K562 (cell line): Measurements from ENCODE around the gene UBE2V1. TPM values are rescaled to one million over a fixed set of nuclear protein-coding genes. Genes with fewer than 3 reads are reported as not detected.

ENCODE experiments used
- HEY1 ChIP-seq: fragments of 250-450 bp; sonication (Bioruptor Pico); IDR thresholded peaks from 2 replicates; pipeline ENCODE4 v1.5.0; 2020; ENCODE audit warnings: mild to moderate bottlenecking, moderate library complexity, borderline replicate concordance
- MGA ChIP-seq: fragments of 450-650 bp; IDR thresholded peaks from 2 replicates; pipeline ENCODE4 v1.6.1; 2016; ENCODE audit warnings: mild to moderate bottlenecking, moderate library complexity
- NR4A1 ChIP-seq, 2 experiments: fragments of 250-450 bp in 1 of 2; fragments of 450-650 bp in 1 of 2; sonication (Bioruptor Pico) in 1 of 2; IDR thresholded peaks; 2 replicates each; pipeline versions ENCODE4 v1.4.0 to v1.6.1; 2016 to 2020; ENCODE audit warnings: mild to moderate bottlenecking in 2 of 2, missing compliant biosample characterization in 1 of 2, missing genetic modification characterization in 1 of 2, moderate library complexity in 1 of 2
- PYGO2 ChIP-seq: fragments of 450-650 bp; IDR thresholded peaks from 2 replicates; pipeline ENCODE4 v1.6.1; 2016; ENCODE audit warnings: mild to moderate bottlenecking, missing genetic modification characterization, moderate library complexity, missing compliant biosample characterization
- SMARCA4 ChIP-seq: fragments of 450-650 bp; IDR thresholded peaks from 2 replicates; pipeline ENCODE4 v1.6.1; 2016
- ZNF407 ChIP-seq: fragments of 450-650 bp; IDR thresholded peaks from 2 replicates; pipeline ENCODE4 v1.6.1; 2016; ENCODE audit warnings: low read depth
- ZNF589 ChIP-seq: fragments of 200-800 bp; sonication (Bioruptor generic); IDR thresholded peaks from 2 replicates; pipeline ENCODE4 v1.6.1; 2016; ENCODE audit warnings: low read depth, missing genetic modification characterization, missing compliant biosample characterization
- polyA plus RNA-seq, 8 experiments: library from polyadenylated mRNA; depleted of rRNA in 4 of 8; stranded (reverse) in 5 of 8; unstranded in 3 of 8; fragments of >200 nt; fragmentation: Nextera tagmentation in 2 of 8; fragmentation: Illumina TruSeq in 1 of 8; extraction: Ambion mirVana in 2 of 8; extraction: Trizol in 1 of 8; gene quantifications; 2 replicates each; pipeline versions ENCODE4 v1.2.1 to v1.2.3, GENCODE V29; 2011 to 2014; ENCODE audit warnings: inconsistent platforms in 1 of 8, missing spikeins in 1 of 8
- total RNA-seq, 7 experiments: library from RNA; depleted of rRNA in 6 of 7; stranded (reverse); fragments of >200 nt in 6 of 7; fragmentation: Illumina TruSeq in 2 of 7; extraction: Trizol in 2 of 7; gene quantifications; 2 replicates each; pipeline versions ENCODE4 v1.2.1 to v1.2.3, GENCODE V29; 2011 to 2021; ENCODE audit warnings: low replicate concordance in 1 of 7

The UBE2V1 gene
- total and polyA plus RNA-seq, 9 of the 15 experiments (the other 6 are each of a cell fraction or from before 2014, with no cell fraction given), result 93.0 to 357 (median 119) TPM

- TF ChIP-seq MGA (no peak), ZNF589 (CRISPR knock-in tag) (no peak), NR4A1 (CRISPR knock-in tag; IDR thresholded peaks at IDR 0.05) (no peak), NR4A1 (tag; IDR thresholded peaks at IDR 0.05) (no peak), ZNF407 (no peak), HEY1 (CRISPR knock-in tag) (no peak), SMARCA4 (no peak), PYGO2 (no peak)
Observed at GRCh38 chr20:50115591-50116367, 2.8 kb upstream of the UBE2V1 start (continued).
